ENCODE results near the gene HSBP1L1.
"Not testable (repeated sequence)": the region's sequence is repeated elsewhere in the genome, so short reads cannot be mapped to it uniquely, and the experiment has no call there.

Gene HSBP1L1

DNA sequence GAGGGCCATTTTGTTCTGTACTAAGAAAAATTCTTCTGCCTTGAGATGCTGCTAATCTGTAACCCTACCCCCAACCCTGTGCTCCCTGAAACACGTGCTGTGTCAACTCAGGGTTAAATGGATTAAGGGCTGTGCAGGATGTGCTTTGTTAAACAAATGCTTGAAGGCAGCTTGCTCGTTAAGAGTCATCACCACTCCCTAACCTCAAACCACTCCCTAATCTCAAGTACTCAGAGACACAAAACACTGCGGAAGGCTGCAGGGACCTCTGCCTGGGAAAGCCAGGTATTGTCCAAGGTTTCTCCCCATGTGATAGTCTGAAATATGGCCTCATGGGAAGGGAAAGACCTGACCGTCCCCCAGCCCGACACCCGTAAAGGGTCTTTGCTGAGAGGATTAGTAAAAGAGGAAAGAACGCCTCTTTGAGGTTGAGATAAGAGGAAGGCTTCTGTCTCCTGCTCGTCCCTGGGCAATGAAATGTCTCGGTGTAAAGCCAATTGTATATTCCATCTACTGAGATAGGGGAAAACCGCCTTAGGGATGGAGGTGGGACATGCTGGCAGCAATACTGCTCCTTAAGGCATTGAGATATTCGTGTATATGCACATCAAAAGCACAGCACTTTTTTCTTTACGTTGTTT is 4.2 kb upstream of the HSBP1L1 start:
- not testable (repeated sequence) for H2BK15ac ChIP-seq (replicated peaks; ENCODE audit: low read depth); H4K5ac ChIP-seq (ENCODE audit: low read length); H3K4me2 ChIP-seq (ENCODE audit: low read length); H4K8ac ChIP-seq (ENCODE audit: low read depth, low read length); H3K9ac ChIP-seq (ENCODE audit: low read length); H3K79me1 ChIP-seq (ENCODE audit: low read length); H2BK120ac ChIP-seq (ENCODE audit: low read depth, low read length); H3K56ac ChIP-seq (ENCODE audit: low read length); H3K27me3 ChIP-seq (ENCODE audit: insufficient read depth, low read length, poor library complexity); H2AK5ac ChIP-seq (ENCODE audit: low read length); H3K79me2 ChIP-seq (ENCODE audit: control insufficient read depth, insufficient read depth, low read length); H3K23ac ChIP-seq (ENCODE audit: low read length); H3K4ac ChIP-seq (ENCODE audit: low read depth, low read length); H3K27ac ChIP-seq (ENCODE audit: low read depth, low read length); H3K4me1 ChIP-seq (ENCODE audit: control insufficient read depth, low read depth, low read length); H3K4me3 ChIP-seq (ENCODE audit: low read length); H3K18ac ChIP-seq (ENCODE audit: low read length); H3K36me3 ChIP-seq (ENCODE audit: control insufficient read depth, insufficient read depth, low read length); H2BK5ac ChIP-seq (ENCODE audit: low read length)
- no CpG with 5 or more reads among the region's 12 CpGs for WGBS (ENCODE audit: extremely low coverage, insufficient coverage, low lambda C conversion rate)
- DNase-seq = peak; percentile 90

DNA sequence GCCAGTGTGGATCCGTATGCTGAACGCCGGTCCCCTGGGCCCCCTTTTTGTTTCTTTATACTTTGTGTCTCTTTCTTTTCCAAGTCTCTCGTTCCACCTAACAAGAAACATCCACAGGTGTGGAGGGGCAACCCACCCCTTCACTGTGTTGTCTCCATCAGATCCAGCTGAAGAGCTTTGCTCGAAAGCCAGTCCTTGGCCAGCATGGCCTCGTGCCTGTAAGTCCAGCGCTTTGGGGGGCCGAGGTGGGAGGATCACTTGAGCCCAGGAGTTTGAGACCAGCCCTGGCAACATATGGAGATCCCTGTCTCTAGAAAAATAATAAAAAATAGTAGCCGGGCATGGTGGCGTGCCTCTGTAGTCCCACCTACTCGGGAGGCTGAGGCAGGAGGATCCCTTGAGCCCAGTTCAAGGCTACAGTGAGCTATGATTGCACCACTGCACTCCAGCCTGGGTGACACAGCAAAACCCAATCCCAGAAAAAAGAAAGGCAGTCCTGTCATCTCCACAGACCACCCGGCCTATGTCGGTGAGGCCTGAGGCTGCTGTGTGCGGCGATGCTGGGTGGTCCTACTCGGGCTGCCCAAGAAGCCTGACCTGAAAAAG is 3.4 kb upstream of the HSBP1L1 start:
- no peak overlapping the region for H3K23ac ChIP-seq (ENCODE audit: low read length)
- H3K4ac ChIP-seq (ENCODE audit: low read depth, low read length) = no peak overlapping the region
- H3K4me2 ChIP-seq (ENCODE audit: low read length) = no peak overlapping the region
- no peak overlapping the region for H2BK15ac ChIP-seq (replicated peaks; ENCODE audit: low read depth)
- H3K9ac ChIP-seq (ENCODE audit: low read length) = no peak overlapping the region
- no peaks in the 10 kb centered on the region for H3K79me2 ChIP-seq (ENCODE audit: control insufficient read depth, insufficient read depth, low read length)
- H2BK120ac ChIP-seq (ENCODE audit: low read depth, low read length) = no peak overlapping the region
- no peak overlapping the region for H3K18ac ChIP-seq (ENCODE audit: low read length)
- peaks cover 5% of the 10 kb centered on the region for H3K4me1 ChIP-seq (ENCODE audit: control insufficient read depth, low read depth, low read length)
- H2AK5ac ChIP-seq (ENCODE audit: low read length) = no peak overlapping the region
- no peak overlapping the region for H3K27ac ChIP-seq (ENCODE audit: low read depth, low read length)
- no peaks in the 10 kb centered on the region for H3K79me1 ChIP-seq (ENCODE audit: low read length)
- no peaks in the 10 kb centered on the region for H3K36me3 ChIP-seq (ENCODE audit: control insufficient read depth, insufficient read depth, low read length)
- H4K5ac ChIP-seq (ENCODE audit: low read length) = no peak overlapping the region
- H2BK5ac ChIP-seq (ENCODE audit: low read length) = no peak overlapping the region
- no peaks in the 10 kb centered on the region for H3K27me3 ChIP-seq (ENCODE audit: insufficient read depth, low read length, poor library complexity)
- no peak overlapping the region for H3K56ac ChIP-seq (ENCODE audit: low read length)
- H4K8ac ChIP-seq (ENCODE audit: low read depth, low read length) = no peak overlapping the region
- no CpG with 5 or more reads among the region's 16 CpGs for WGBS (ENCODE audit: extremely low coverage, insufficient coverage, low lambda C conversion rate)
- no peak overlapping the region for H3K4me3 ChIP-seq (ENCODE audit: low read length)
- no peak for DNase-seq

DNA sequence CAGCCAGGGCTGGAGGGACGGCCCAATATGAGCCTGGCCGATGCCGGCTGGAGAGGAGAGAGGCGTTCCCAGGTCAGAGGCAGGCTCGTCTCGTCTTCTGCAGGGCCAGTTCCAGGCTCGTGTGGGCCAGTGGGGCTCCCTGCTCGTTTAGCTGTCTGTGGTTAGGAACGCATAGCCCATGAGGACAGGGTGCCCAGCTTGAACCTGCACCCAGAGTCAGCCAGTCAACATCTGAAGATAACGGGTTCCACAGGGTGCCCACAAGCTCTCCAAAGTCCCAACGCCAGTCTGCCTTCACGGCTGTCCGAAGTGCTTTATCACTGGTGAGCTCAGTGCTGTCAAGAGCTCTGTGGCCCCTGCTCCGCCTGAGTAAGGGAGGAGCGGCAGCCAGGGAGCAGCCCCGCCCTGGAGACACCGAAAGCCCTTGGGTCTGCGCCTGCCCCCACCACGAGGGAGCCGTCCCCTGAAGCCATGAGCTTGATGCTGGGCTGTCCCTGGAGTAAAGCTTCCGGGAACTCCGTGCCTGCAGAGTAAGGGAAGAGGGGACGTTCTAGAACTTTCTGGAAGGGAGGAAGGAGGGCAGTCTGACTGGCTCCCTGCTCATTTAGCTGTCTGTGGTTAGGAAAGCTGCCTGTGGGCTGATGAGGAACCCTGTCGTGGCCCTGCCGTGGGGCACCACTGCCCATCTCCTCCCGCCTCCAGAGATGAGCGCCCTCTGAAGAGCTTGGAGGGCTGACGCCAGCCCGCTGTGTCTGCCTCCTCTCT is 2.7 kb upstream of the HSBP1L1 start:
- no peak for DNase-seq
- no CpG with 5 or more reads among the region's 29 CpGs for WGBS (ENCODE audit: extremely low coverage, insufficient coverage, low lambda C conversion rate)
- no peaks in the 10 kb centered on the region for H3K79me2 ChIP-seq (ENCODE audit: control insufficient read depth, insufficient read depth, low read length)

DNA sequence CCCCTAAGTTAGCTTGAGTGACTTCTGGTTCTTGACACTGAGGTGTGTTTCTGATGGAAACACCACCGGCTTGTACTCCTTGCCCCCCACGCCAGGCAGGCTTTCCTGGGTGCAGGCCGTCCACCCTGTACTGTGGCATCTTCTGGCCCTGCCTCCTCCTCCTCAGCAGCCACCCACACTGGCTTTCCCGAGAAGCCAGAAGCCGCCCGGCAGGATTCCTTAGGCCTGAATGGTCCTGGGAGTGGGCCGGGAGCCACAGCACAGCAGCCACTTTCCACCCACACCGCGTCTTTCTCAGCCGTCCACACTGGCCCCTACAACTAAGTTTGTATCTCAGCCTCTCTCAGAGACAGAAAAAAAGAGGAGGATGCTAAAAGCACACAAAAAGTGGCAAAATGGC is 2.1 kb upstream of the HSBP1L1 start:
- Histone ChIP-seq H3K4me2 (ENCODE audit: low read length) (no peak overlapping the region), H3K27ac (ENCODE audit: low read depth, low read length) (no peak overlapping the region), H4K8ac (ENCODE audit: low read depth, low read length) (no peak overlapping the region), H3K56ac (ENCODE audit: low read length) (no peak overlapping the region), H3K79me2 (ENCODE audit: control insufficient read depth, insufficient read depth, low read length) (no peaks in the 10 kb centered on the region), H2BK120ac (ENCODE audit: low read depth, low read length) (no peak overlapping the region), H3K23ac (ENCODE audit: low read length) (no peak overlapping the region), H3K4me3 (ENCODE audit: low read length) (no peak overlapping the region), H3K27me3 (ENCODE audit: insufficient read depth, low read length, poor library complexity) (no peaks in the 10 kb centered on the region), H2AK5ac (ENCODE audit: low read length) (no peak overlapping the region), H3K18ac (ENCODE audit: low read length) (no peak overlapping the region), H3K79me1 (ENCODE audit: low read length) (no peaks in the 10 kb centered on the region), H2BK5ac (ENCODE audit: low read length) (no peak overlapping the region), H2BK15ac (replicated peaks; ENCODE audit: low read depth) (no peak overlapping the region), H3K9ac (ENCODE audit: low read length) (no peak overlapping the region), H3K4me1 (ENCODE audit: control insufficient read depth, low read depth, low read length) (peaks cover 5% of the 10 kb centered on the region), H3K36me3 (ENCODE audit: control insufficient read depth, insufficient read depth, low read length) (no peaks in the 10 kb centered on the region), H4K5ac (ENCODE audit: low read length) (no peak overlapping the region), H3K4ac (ENCODE audit: low read depth, low read length) (no peak overlapping the region)
- no CpG with 5 or more reads among the region's 10 CpGs for WGBS (ENCODE audit: extremely low coverage, insufficient coverage, low lambda C conversion rate)
- no peak for DNase-seq

More for the DNA sequence above, 2.7 kb upstream of the HSBP1L1 start:
- Histone ChIP-seq H4K8ac (ENCODE audit: low read depth, low read length) (no peak overlapping the region), H3K36me3 (ENCODE audit: control insufficient read depth, insufficient read depth, low read length) (no peaks in the 10 kb centered on the region), H3K27ac (ENCODE audit: low read depth, low read length) (no peak overlapping the region), H3K56ac (ENCODE audit: low read length) (no peak overlapping the region), H3K4me3 (ENCODE audit: low read length) (no peak overlapping the region), H3K18ac (ENCODE audit: low read length) (no peak overlapping the region), H3K9ac (ENCODE audit: low read length) (no peak overlapping the region), H2AK5ac (ENCODE audit: low read length) (no peak overlapping the region), H3K23ac (ENCODE audit: low read length) (no peak overlapping the region), H4K5ac (ENCODE audit: low read length) (no peak overlapping the region), H3K4me2 (ENCODE audit: low read length) (no peak overlapping the region), H2BK120ac (ENCODE audit: low read depth, low read length) (no peak overlapping the region), H3K27me3 (ENCODE audit: insufficient read depth, low read length, poor library complexity) (no peaks in the 10 kb centered on the region), H3K4me1 (ENCODE audit: control insufficient read depth, low read depth, low read length) (peaks cover 5% of the 10 kb centered on the region), H2BK5ac (ENCODE audit: low read length) (no peak overlapping the region), H2BK15ac (replicated peaks; ENCODE audit: low read depth) (no peak overlapping the region), H3K79me1 (ENCODE audit: low read length) (no peaks in the 10 kb centered on the region), H3K4ac (ENCODE audit: low read depth, low read length) (no peak overlapping the region)

- no peak overlapping the region for H2BK15ac ChIP-seq (replicated peaks; ENCODE audit: low read depth)
- H3K23ac ChIP-seq (ENCODE audit: low read length) = no peak overlapping the region
- H2AK5ac ChIP-seq (ENCODE audit: low read length) = no peak overlapping the region
- H3K18ac ChIP-seq (ENCODE audit: low read length) = no peak overlapping the region
- no peak overlapping the region for H3K4me2 ChIP-seq (ENCODE audit: low read length)
- H3K4ac ChIP-seq (ENCODE audit: low read depth, low read length) = no peak overlapping the region
- no peak overlapping the region for H2BK120ac ChIP-seq (ENCODE audit: low read depth, low read length)
- no peak for DNase-seq
- no peak overlapping the region for H3K27ac ChIP-seq (ENCODE audit: low read depth, low read length)
- H3K27me3 ChIP-seq (ENCODE audit: insufficient read depth, low read length, poor library complexity) = no peaks in the 10 kb centered on the region
- no peak overlapping the region for H4K5ac ChIP-seq (ENCODE audit: low read length)
- no peaks in the 10 kb centered on the region for H3K79me1 ChIP-seq (ENCODE audit: low read length)
- H2BK5ac ChIP-seq (ENCODE audit: low read length) = no peak overlapping the region
- H3K4me3 ChIP-seq (ENCODE audit: low read length) = no peak overlapping the region
- no peak overlapping the region for H3K9ac ChIP-seq (ENCODE audit: low read length)
- H3K36me3 ChIP-seq (ENCODE audit: control insufficient read depth, insufficient read depth, low read length) = no peaks in the 10 kb centered on the region
- H3K4me1 ChIP-seq (ENCODE audit: control insufficient read depth, low read depth, low read length) = peaks cover 5% of the 10 kb centered on the region
- H4K8ac ChIP-seq (ENCODE audit: low read depth, low read length) = no peak overlapping the region
- no peak overlapping the region for H3K56ac ChIP-seq (ENCODE audit: low read length)
- no peaks in the 10 kb centered on the region for H3K79me2 ChIP-seq (ENCODE audit: control insufficient read depth, insufficient read depth, low read length)
- WGBS (ENCODE audit: extremely low coverage, insufficient coverage, low lambda C conversion rate) = no CpG with 5 or more reads among the region's 30 CpGs
Measured at GRCh38 chr18:79962835-79963657, 1.4 kb upstream of the HSBP1L1 start.
